Lung (tissue), 12 donors: ENCODE data around the gene PRSS1. TPM values are rescaled to one million over a fixed set of nuclear protein-coding genes. Genes with fewer than 3 reads are reported as not detected.

Experiments
- ATAC-seq: fragments of 200-7000 bp; cut with Tn5 transposase; one replicate; pipeline ENCODE4 v1.9.1; 2020; ENCODE audit warnings: moderate number of reproducible peaks; ENCODE audit not compliant: insufficient read depth, low FRiP score
- DNase-seq, 3 donors: peaks; one replicate each; pipeline ENCODE4 v3.0.0-alpha.2; 2013 to 2017
- H3K27ac ChIP-seq, 2 donors: one replicate each; pipeline ENCODE4 v1.5.1; 2013; ENCODE audit warnings: mild to moderate bottlenecking in 2 of 2, moderate library complexity in 2 of 2, control low read depth in 1 of 2, inconsistent platforms in 1 of 2, low read depth in 1 of 2, low read length in 1 of 2
- H3K27me3 ChIP-seq, 3 donors: one replicate each; pipeline ENCODE4 v1.5.1; 2013; ENCODE audit warnings: low read length in 2 of 3; ENCODE audit not compliant: control insufficient read depth in 3 of 3, insufficient read depth in 3 of 3
- H3K36me3 ChIP-seq, 4 donors: one replicate each; pipeline ENCODE4 v1.5.1; 2013; ENCODE audit warnings: low read length in 4 of 4, mild to moderate bottlenecking in 1 of 4, moderate library complexity in 1 of 4; ENCODE audit not compliant: control insufficient read depth in 4 of 4, insufficient read depth in 4 of 4
- H3K4me1 ChIP-seq, 5 donors: one replicate each; pipeline ENCODE4 v1.5.1; 2013; ENCODE audit warnings: low read length in 5 of 5, mild to moderate bottlenecking in 2 of 5, moderate library complexity in 1 of 5; ENCODE audit not compliant: control insufficient read depth in 5 of 5, insufficient read depth in 5 of 5
- H3K4me3 ChIP-seq: one replicate; pipeline ENCODE4 v1.5.1; 2013; ENCODE audit warnings: mild to moderate bottlenecking, control low read depth, moderate library complexity
- H3K9ac ChIP-seq, 2 donors: one replicate each; pipeline ENCODE4 v1.5.1; 2013; ENCODE audit warnings: low read length in 2 of 2, control low read depth in 1 of 2; ENCODE audit not compliant: insufficient read depth in 1 of 2
- H3K9me3 ChIP-seq, 4 donors: one replicate each; pipeline ENCODE4 v1.5.1; 2013; ENCODE audit warnings: low read length in 3 of 4, mild to moderate bottlenecking in 1 of 4, moderate library complexity in 1 of 4; ENCODE audit not compliant: control insufficient read depth in 4 of 4, insufficient read depth in 3 of 4
- WGBS, 2 donors: extraction: QIAGEN DNeasy Blood & Tissue Kit; methylation state at CpG; one replicate each; pipeline ENCODE4 v1.1.7; 2013; 5-methylcytosine and 5-hydroxymethylcytosine counted together
- polyA plus RNA-seq, 2 donors: library from polyadenylated mRNA; stranded (reverse); fragments of 200-250 nt; gene quantifications; one replicate each; pipeline ENCODE4 v1.2.1, GENCODE V29; 2013
- total RNA-seq, 2 donors: library from RNA; depleted of rRNA in 1 of 2; stranded (reverse); fragments of >200 nt in 1 of 2; gene quantifications; one replicate each; pipeline ENCODE4 v1.2.1, GENCODE V29; 2014 to 2021
- TF ChIP-seq, protein P1 (sequence below): IDR thresholded peaks from 2 replicates; pipeline ENCODE4 v1.5.1; 2012; ENCODE audit warnings: mild to moderate bottlenecking; ENCODE audit errors: control extremely low read depth, extremely low read depth
- donor health status: control.
- donor health status: control.
- donor health status: Bipolar disorder and iron deficiency.
- donor health status: healthy.
- donor health status: DM: yes; HTN: yes; CAD: no.

PRSS1 gene
- total and polyA plus RNA-seq, 4 donors = 0.41 to 16.8 (median 1.1) TPM; not detected in 1

GRCh38 chr7:142787783-142788182, 38.5 kb downstream of the PRSS1 start:
- ATAC-seq (no peak), DNase-seq (no peak)
- TF ChIP-seq, protein P1, sequence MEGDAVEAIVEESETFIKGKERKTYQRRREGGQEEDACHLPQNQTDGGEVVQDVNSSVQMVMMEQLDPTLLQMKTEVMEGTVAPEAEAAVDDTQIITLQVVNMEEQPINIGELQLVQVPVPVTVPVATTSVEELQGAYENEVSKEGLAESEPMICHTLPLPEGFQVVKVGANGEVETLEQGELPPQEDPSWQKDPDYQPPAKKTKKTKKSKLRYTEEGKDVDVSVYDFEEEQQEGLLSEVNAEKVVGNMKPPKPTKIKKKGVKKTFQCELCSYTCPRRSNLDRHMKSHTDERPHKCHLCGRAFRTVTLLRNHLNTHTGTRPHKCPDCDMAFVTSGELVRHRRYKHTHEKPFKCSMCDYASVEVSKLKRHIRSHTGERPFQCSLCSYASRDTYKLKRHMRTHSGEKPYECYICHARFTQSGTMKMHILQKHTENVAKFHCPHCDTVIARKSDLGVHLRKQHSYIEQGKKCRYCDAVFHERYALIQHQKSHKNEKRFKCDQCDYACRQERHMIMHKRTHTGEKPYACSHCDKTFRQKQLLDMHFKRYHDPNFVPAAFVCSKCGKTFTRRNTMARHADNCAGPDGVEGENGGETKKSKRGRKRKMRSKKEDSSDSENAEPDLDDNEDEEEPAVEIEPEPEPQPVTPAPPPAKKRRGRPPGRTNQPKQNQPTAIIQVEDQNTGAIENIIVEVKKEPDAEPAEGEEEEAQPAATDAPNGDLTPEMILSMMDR = no peak
- Histone ChIP-seq H3K9me3 (peaks cover 0 to 2% (median 0%) of the 10 kb centered on the region in 4 donors), H3K36me3 (no peaks in the 10 kb centered on the region), H3K27me3 (peaks cover 0 to 6% (median 4%) of the 10 kb centered on the region in 3 donors), H3K9ac (no peak overlapping the region), H3K27ac (no peak overlapping the region), H3K4me1 (peaks cover 0 to 1% (median 0%) of the 10 kb centered on the region in 5 donors), H3K4me3 (no peak overlapping the region)
- WGBS, 2 donors = 67 to 76% methylated on average over 6 of the region's 6 CpGs

DNA sequence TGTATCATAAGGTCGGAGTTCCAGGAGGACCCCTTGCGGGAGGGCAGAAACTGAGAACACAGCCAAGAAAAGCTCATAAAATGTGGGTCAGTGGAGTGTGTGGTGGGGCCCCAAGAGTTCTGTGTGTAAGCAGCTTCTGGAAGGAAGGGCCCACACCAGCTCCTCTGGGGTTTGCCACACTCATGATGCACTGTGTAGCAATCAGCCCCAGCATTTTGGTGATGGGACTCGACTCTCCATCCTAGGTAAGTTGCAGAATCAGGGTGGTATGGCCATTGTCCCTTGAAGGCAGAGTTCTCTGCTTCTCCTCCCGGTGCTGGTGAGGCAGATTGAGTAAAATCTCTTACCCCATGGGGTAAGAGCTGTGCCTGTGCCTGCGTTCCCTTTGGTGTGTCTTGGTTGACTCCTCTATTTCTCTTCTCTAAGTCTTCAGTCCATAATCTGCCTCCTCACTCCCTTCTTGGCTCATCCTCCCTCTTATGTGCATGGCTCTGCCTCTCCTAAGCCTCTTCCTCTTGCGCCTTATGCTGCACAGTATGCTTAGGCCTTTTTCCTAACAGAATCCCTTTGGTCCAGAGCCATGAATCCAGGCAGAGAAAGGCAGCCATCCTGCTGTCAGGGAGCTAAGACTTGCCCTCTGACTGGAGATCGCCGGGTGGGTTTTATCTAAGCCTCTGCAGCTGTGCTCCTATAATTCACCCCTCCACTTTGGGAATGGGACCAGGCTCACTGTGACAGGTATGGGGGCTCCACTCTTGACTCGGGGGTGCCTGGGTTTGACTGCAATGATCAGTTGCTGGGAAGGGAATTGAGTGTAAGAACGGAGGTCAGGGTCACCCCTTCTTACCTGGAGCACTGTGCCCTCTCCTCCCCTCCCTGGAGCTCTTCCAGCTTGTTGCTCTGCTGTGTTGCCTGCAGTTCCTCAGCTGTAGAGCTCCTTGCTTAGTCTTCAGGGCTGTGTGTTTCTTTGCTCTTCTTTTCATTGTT, 39.3 kb downstream of the PRSS1 start:
- peaks cover 0 to 14% (median 10%) of the 10 kb centered on the region in 3 donors for H3K27me3 ChIP-seq
- ATAC-seq = no peak
- H3K9me3 ChIP-seq = peaks cover 0 to 2% (median 0%) of the 10 kb centered on the region in 4 donors
- H3K4me3 ChIP-seq = no peak overlapping the region
- no peak overlapping the region for H3K9ac ChIP-seq
- no peak overlapping the region for H3K27ac ChIP-seq
- no peak for DNase-seq
- WGBS, 2 donors = 79 to 82% methylated on average over 10 of the region's 10 CpGs
- TF ChIP-seq, protein P1 = no peak
- no peaks in the 10 kb centered on the region for H3K4me1 ChIP-seq
- no peaks in the 10 kb centered on the region for H3K36me3 ChIP-seq

- no peak overlapping the region for H3K27ac ChIP-seq
- H3K4me3 ChIP-seq = no peak overlapping the region
Measured at GRCh38 chr7:142789441-142789840, 40.2 kb downstream of the PRSS1 start.

More at GRCh38 chr7:142789441-142789840, 40.2 kb downstream of the PRSS1 start:
- Histone ChIP-seq H3K4me1 (no peaks in the 10 kb centered on the region), H3K9me3 (peaks cover 0 to 2% (median 0%) of the 10 kb centered on the region in 4 donors), H3K36me3 (no peaks in the 10 kb centered on the region), H3K27me3 (peaks cover 0 to 22% (median 15%) of the 10 kb centered on the region in 3 donors), H3K9ac (no peak overlapping the region)
- 81 to 83% methylated on average over 2 of the region's 2 CpGs for WGBS, 2 donors
- DNase-seq (no peak), ATAC-seq (no peak)
- TF ChIP-seq, protein P1 = no peak
